GM19455 (cell line): Measurements from ENCODE around the gene HIVEP3.

Experiments
- ATAC-seq: cut with Tn5 transposase; IDR thresholded peaks from one replicate; pipeline ENCODE4 v1.9.1; 2021; ENCODE audit not compliant: unreplicated experiment

The HIVEP3 gene

GRCh38 chr1:41525891-41526587, 392.7 kb downstream of the HIVEP3 start:
- ATAC-seq, result no peak

DNA sequence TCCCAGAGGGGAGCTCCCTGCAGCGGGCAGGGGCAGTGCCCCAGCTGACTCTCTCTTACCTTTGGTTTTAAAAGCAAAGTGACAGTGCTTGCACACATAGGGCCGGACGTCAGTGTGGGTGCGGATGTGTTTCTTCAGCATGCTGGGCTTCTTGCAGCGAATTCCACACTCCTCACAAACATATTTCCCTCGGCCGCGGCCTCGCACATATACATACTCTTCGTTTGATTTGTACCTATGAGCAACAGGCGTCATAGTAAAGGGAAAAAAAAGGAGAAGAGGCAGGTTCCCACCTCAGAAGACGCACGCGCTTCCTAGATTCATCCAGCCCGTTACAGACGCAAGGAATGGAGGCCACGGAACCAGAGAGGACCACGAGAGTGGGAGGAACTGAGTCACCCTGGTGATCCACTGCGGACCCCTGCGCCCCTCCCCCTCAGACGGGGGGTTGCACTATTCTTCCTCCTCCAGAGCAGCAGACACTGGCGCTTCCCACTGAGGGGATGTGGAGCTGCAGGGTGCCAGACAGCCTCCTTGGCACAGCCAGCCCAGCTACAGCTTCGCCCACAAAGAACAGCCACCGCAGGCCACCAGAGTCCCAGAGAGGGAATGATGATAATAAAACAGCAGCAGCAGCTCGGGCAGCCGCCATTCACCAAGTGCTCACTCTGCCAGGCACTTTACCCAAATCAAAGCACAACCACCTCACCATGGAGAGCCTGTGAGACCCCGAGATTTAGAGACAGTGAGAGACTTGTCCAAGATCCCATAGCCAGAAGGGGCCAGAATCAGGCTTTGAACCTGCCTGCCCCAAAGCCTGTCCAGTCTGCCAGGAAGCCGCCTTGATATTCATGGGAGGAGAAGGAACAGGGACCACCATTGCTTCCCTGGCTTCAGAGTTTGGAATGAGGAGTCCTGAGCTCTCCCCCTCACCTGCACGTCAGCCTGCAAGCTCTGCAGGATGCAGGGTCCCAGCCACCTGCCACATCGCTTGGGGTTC, 393.7 kb downstream of the HIVEP3 start:
- no peak for ATAC-seq

- ATAC-seq, result no peak
Observed at GRCh38 chr1:41523949-41524675, 394.6 kb downstream of the HIVEP3 start.

GRCh38 chr1:41523071-41523470, 395.7 kb downstream of the HIVEP3 start:
- ATAC-seq, result no peak

DNA sequence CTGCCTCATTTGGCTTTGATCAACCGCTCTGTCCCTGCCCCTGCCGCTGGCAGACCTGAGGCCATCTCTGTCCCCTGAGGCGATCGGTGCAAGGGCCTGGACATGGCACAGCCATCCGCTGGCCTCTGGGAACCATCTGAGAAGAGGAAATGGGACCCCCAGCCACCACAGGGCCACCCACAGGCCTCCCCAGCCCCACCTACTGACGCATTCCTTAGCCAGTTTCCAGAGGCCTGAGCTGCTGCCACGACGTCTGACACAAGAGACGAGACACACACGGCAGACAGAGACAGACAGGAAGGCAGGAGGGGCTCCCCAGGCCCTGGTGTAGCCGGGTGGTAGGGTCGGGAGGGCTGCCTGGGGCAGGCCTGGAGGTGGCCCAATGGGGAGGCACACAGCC, 397.0 kb downstream of the HIVEP3 start:
- ATAC-seq, result no peak

GRCh38 chr1:41520951-41521752, 397.6 kb downstream of the HIVEP3 start:
- no peak for ATAC-seq

GRCh38 chr1:41519667-41520066, 399.1 kb downstream of the HIVEP3 start:
- ATAC-seq, result no peak

DNA sequence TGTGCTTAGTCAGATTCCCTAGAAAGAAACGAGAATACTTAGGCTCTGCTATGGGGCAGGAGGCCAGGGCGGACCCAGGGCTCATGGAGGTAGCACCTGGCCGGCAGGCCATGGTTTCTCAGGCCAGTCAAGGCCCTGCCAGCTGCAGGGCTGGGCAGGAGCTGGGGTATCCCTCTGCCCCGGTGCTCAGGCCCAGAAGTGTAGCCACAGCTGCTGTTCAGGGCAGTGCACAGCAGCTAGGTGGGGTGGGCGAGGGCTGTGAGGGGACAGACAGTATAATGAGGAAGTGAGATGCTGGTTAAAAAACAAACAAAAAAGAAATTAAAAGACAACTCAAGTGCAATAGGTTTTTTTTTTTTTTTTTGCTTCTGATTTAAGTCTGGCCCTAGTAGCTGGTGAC, 400.3 kb downstream of the HIVEP3 start:
- ATAC-seq, result no peak

DNA sequence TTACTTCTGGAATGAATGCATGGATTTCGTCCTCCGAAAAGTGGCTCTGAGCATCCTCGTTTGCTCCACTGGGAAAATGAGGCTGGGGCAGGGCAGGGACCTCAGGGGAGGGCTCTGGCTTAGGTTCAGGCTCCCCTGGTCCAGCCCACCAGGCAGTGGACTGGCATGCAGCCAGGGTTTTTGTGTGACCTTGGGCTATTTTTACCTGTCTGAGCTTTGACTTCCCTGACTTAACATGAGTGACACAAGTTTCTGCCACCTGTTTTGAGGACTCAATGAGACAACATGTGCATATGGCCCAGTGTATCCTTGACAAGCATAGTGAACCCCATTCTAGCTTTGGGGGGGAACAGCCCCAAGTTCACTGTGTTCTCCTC, 401.7 kb downstream of the HIVEP3 start:
- ATAC-seq, result no peak

GRCh38 chr1:41516168-41517061, 402.3 kb downstream of the HIVEP3 start:
- ATAC-seq, result no peak

- no peak for ATAC-seq
Observed at GRCh38 chr1:41515778-41516167, 402.9 kb downstream of the HIVEP3 start.

- ATAC-seq, result no peak
Observed at GRCh38 chr1:41515131-41515678, 403.5 kb downstream of the HIVEP3 start.

DNA sequence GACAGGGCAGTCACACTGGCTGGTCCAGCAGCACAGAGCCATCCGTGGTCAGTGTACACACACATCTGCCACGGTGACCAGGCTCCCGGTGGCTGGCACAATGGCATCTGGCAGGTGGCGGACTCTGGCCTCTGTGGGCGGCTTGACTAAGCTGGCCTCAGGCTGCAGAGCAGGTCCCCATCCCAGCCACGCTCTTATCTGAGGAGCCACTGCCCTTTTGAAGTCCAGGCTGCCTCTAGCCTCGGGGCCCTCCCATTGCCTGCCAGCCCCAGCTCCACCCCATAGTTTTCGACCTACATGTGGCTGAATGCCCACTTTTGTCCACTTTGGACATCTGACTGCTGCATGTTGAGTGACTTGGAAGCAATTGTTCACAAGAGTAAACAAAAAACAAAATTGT, 404.3 kb downstream of the HIVEP3 start:
- no peak for ATAC-seq

DNA sequence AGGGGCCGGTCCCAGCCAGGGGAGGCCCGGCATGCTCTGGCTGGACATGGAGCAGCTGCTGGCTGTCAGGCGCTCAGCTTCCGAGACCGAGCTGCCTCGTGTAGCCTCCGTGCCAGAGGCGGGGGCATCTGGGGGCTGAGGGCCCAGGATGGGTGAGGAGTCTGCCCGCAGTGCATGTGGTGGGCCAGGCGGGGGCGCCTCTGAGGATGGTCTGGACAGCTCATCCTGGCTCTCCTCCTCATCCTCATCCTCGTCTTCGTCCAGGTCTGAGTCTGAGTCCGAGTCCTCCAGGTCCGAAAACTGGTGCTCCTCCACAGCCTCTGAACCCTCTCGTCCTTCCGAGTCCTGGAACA, 405.4 kb downstream of the HIVEP3 start:
- no peak for ATAC-seq

GRCh38 chr1:41512701-41513382, 405.9 kb downstream of the HIVEP3 start:
- ATAC-seq, result no peak

GRCh38 chr1:41511239-41511540, 407.5 kb downstream of the HIVEP3 start:
- no peak for ATAC-seq

GRCh38 chr1:41510531-41511238, 408.0 kb downstream of the HIVEP3 start:
- no peak for ATAC-seq

DNA sequence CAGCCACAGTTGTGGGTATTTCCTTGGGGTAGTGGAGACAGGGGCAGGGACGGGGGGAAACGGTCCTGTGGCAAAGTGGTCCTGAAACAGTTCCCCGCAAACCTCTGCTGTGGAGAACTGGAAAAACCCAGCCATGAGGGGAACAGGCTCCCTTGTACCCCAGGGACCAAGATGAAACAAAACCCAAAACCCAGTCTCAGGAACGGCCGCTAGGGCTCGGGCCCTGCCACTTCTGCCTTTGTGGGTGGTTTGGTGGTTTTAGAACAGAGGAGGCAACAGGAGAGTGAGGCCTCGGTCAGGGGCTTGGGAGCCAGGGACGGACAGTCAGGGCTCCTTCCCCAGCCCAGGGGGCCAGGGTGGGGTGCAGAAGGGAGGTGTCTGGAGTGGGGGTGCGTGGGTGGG, 409.5 kb downstream of the HIVEP3 start:
- no peak for ATAC-seq

DNA sequence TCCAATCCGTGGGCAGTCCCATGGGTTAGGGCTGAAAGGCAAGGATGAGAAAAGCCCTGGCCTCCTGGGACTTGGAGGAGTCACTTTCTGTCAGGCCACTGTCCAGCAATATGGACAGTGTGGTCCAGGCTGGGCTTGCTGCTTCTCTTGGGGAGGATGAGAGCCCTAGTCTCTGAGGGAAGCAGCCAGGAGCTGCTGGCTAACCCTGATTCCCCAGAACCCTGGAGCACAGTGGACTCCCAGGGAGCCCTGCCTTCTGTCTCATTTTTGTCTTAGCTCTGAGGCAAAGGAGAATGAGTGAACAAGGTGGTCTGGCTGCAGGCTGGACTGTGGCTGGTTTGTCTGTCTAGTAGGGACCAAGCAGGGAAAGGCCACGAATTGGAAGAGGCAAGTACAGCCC, 410.4 kb downstream of the HIVEP3 start:
- ATAC-seq, result no peak
